GM18499 (cell line): ENCODE data around the gene GPR55.

Experiments used
- ATAC-seq: cut with Tn5 transposase; IDR thresholded peaks from one replicate; pipeline ENCODE4 v1.9.1; 2021; ENCODE audit warnings: moderate number of reproducible peaks; ENCODE audit not compliant: insufficient read depth, unreplicated experiment

GPR55 gene

GRCh38 chr2:230872968-230873660 lies 51.9 kb downstream of the GPR55 start:
- peak; percentile 53 for ATAC-seq

GRCh38 chr2:230872151-230872967 lies 52.7 kb downstream of the GPR55 start:
- no peak for ATAC-seq

- ATAC-seq: no peak
Observed at GRCh38 chr2:230871361-230872150, 53.5 kb downstream of the GPR55 start.

GRCh38 chr2:230870544-230871360 lies 54.3 kb downstream of the GPR55 start:
- ATAC-seq: no peak

GRCh38 chr2:230869914-230870543 lies 55.0 kb downstream of the GPR55 start:
- ATAC-seq: no peak

GRCh38 chr2:230868947-230869913 lies 55.8 kb downstream of the GPR55 start:
- ATAC-seq: no peak

GRCh38 chr2:230868161-230868946 lies 56.7 kb downstream of the GPR55 start:
- ATAC-seq: no peak

- ATAC-seq: no peak
Observed at GRCh38 chr2:230866756-230867523, 58.1 kb downstream of the GPR55 start.

- ATAC-seq: no peak
Observed at GRCh38 chr2:230865766-230866755, 59.0 kb downstream of the GPR55 start.

- ATAC-seq: no peak
Observed at GRCh38 chr2:230865307-230865765, 59.7 kb downstream of the GPR55 start.

GRCh38 chr2:230864605-230865306 lies 60.3 kb downstream of the GPR55 start, which contains the start of gene ITM2C:
Gene ITM2C (plus strand): TSS chr2:230864942. CDS start chr2:230865026, 84 bp downstream.
- no peak for ATAC-seq

GRCh38 chr2:230864122-230864604 lies 60.9 kb downstream of the GPR55 start:
- no peak for ATAC-seq

GRCh38 chr2:230863442-230864121 lies 61.5 kb downstream of the GPR55 start:
- ATAC-seq: no peak

GRCh38 chr2:230863031-230863430 lies 62.0 kb downstream of the GPR55 start:
- ATAC-seq: no peak
